H9 (cell line): ENCODE data around the gene LNX2. TPM values are rescaled to one million over a fixed set of nuclear protein-coding genes. Genes with fewer than 3 reads are reported as not detected.

ENCODE experiments used
- DNase-seq: peaks from one replicate; pipeline ENCODE4 v3.0.0-alpha.2; 2017
- H2AFZ ChIP-seq: one replicate; pipeline ENCODE4 v1.6.1; 2013; ENCODE audit warnings: mild to moderate bottlenecking, low read length, control low read depth, moderate library complexity
- H2AK5ac ChIP-seq: 2 replicates; pipeline ENCODE4 v1.6.1; 2013; ENCODE audit warnings: low read length, control low read depth, mixed read lengths; ENCODE audit not compliant: insufficient read length
- H2BK120ac ChIP-seq: one replicate; pipeline ENCODE4 v1.6.1; 2013; ENCODE audit warnings: low read depth, mild to moderate bottlenecking, low read length, control low read depth, inconsistent platforms; ENCODE audit not compliant: poor library complexity, severe bottlenecking
- H2BK12ac ChIP-seq: 2 replicates; pipeline ENCODE4 v1.6.1; 2013; ENCODE audit warnings: low read length, control low read depth, mixed read lengths, low read depth; ENCODE audit not compliant: insufficient read length
- H2BK15ac ChIP-seq: 2 replicates; pipeline ENCODE4 v1.6.1; 2013; ENCODE audit warnings: low read depth, low read length, control low read depth
- H2BK20ac ChIP-seq: one replicate; pipeline ENCODE4 v1.6.1; 2013; ENCODE audit warnings: low read depth, mild to moderate bottlenecking, low read length, control low read depth, inconsistent platforms; ENCODE audit not compliant: poor library complexity, severe bottlenecking
- H2BK5ac ChIP-seq: 2 replicates; pipeline ENCODE4 v1.6.1; 2013; ENCODE audit warnings: low read length, control low read depth, mixed read lengths; ENCODE audit not compliant: insufficient read length
- H3K14ac ChIP-seq: 2 replicates; pipeline ENCODE4 v1.6.1; 2013; ENCODE audit warnings: low read length, control low read depth; ENCODE audit not compliant: insufficient read depth
- H3K18ac ChIP-seq: 2 replicates; pipeline ENCODE4 v1.6.1; 2013; ENCODE audit warnings: low read depth, mild to moderate bottlenecking, mixed read lengths, low read length, control low read depth; ENCODE audit not compliant: insufficient read length
- H3K23ac ChIP-seq: 2 replicates; pipeline ENCODE4 v1.6.1; 2013; ENCODE audit warnings: low read length, control low read depth, mixed read lengths, low read depth; ENCODE audit not compliant: insufficient read length
- H3K23me2 ChIP-seq: 2 replicates; pipeline ENCODE4 v1.6.1; 2013; ENCODE audit warnings: low read depth, mild to moderate bottlenecking, mixed read lengths, low read length, control low read depth; ENCODE audit not compliant: insufficient read length, poor library complexity, severe bottlenecking
- H3K27ac ChIP-seq: 2 replicates; pipeline ENCODE4 v1.5.1; 2013; ENCODE audit warnings: low read length, control low read depth, mixed read lengths, low read depth; ENCODE audit not compliant: insufficient read length
- H3K27me3 ChIP-seq: 2 replicates; pipeline ENCODE4 v1.6.1; 2013; ENCODE audit warnings: low read length, control low read depth, inconsistent platforms; ENCODE audit not compliant: insufficient read depth
- H3K4ac ChIP-seq: 2 replicates; pipeline ENCODE4 v1.6.1; 2013; ENCODE audit warnings: low read depth, mild to moderate bottlenecking, control low read depth, inconsistent platforms, low read length, moderate library complexity
- H3K4me1 ChIP-seq: 2 replicates; pipeline ENCODE4 v1.6.1; 2013; ENCODE audit warnings: low read length, control low read depth, inconsistent platforms; ENCODE audit not compliant: insufficient read depth
- H3K4me2 ChIP-seq: 2 replicates; pipeline ENCODE4 v1.6.1; 2013; ENCODE audit warnings: low read length, control low read depth, mixed read lengths; ENCODE audit not compliant: insufficient read length, insufficient read depth
- H3K56ac ChIP-seq: 2 replicates; pipeline ENCODE4 v1.6.1; 2013; ENCODE audit warnings: low read depth, mild to moderate bottlenecking, mixed read lengths, low read length, control low read depth; ENCODE audit not compliant: insufficient read length
- H3K79me1 ChIP-seq: 2 replicates; pipeline ENCODE4 v1.6.1; 2013; ENCODE audit warnings: low read depth, mild to moderate bottlenecking, moderate library complexity, low read length, control low read depth, inconsistent platforms; ENCODE audit not compliant: insufficient read depth, poor library complexity, severe bottlenecking
- H3K79me2 ChIP-seq: 2 replicates; pipeline ENCODE4 v1.6.1; 2013; ENCODE audit warnings: low read length, control low read depth, inconsistent platforms; ENCODE audit not compliant: insufficient read depth
- H3K9ac ChIP-seq: 2 replicates; pipeline ENCODE4 v1.6.1; 2013; ENCODE audit warnings: low read length, control low read depth, mixed read lengths; ENCODE audit not compliant: insufficient read length; ENCODE audit errors: extremely low read depth
- H3K9me3 ChIP-seq: one replicate; pipeline ENCODE4 v1.6.1; 2013; ENCODE audit warnings: low read depth, low read length, inconsistent platforms; ENCODE audit not compliant: control insufficient read depth
- H3T11ph ChIP-seq: one replicate; pipeline ENCODE4 v1.6.1; 2013; ENCODE audit warnings: mild to moderate bottlenecking, low read length, control low read depth, inconsistent platforms
- H4K20me1 ChIP-seq: one replicate; pipeline ENCODE4 v1.6.1; 2013; ENCODE audit not compliant: control insufficient read depth, insufficient read length, insufficient read depth
- H4K5ac ChIP-seq: 2 replicates; pipeline ENCODE4 v1.6.1; 2013; ENCODE audit warnings: low read depth, mild to moderate bottlenecking, mixed read lengths, low read length, control low read depth; ENCODE audit not compliant: insufficient read length
- H4K8ac ChIP-seq: replicated peaks from 2 replicates; pipeline ENCODE4 v1.6.1; 2013; ENCODE audit warnings: low read length, control low read depth, mixed read lengths, low read depth; ENCODE audit not compliant: insufficient read length
- H4K91ac ChIP-seq: 2 replicates; pipeline ENCODE4 v1.6.1; 2013; ENCODE audit warnings: low read depth, mild to moderate bottlenecking, moderate library complexity, mixed read lengths, low read length, control low read depth; ENCODE audit not compliant: insufficient read length
- H3K27ac Mint-ChIP-seq, 3 experiments: 2 replicates in 2 of 3; 3 replicates in 1 of 3; pipeline ENCODE4 v1.8.0; 2020 to 2021; ENCODE audit warnings: mixed read lengths in 3 of 3, mild to moderate bottlenecking in 1 of 3, moderate library complexity in 1 of 3
- H3K27me3 Mint-ChIP-seq: 2 replicates; pipeline ENCODE4 v1.8.0; 2021; ENCODE audit warnings: low read depth, mild to moderate bottlenecking, moderate library complexity, mixed read lengths
- H3K36me3 Mint-ChIP-seq, 3 experiments: 2 replicates in 2 of 3; 3 replicates in 1 of 3; pipeline ENCODE4 v1.8.0; 2020 to 2021; ENCODE audit warnings: low read depth in 3 of 3, mixed read lengths in 3 of 3; ENCODE audit not compliant: insufficient read depth in 1 of 3
- H3K4me1 Mint-ChIP-seq, 2 experiments: 2 replicates each; pipeline ENCODE4 v1.8.0; 2020; ENCODE audit warnings: mixed read lengths in 2 of 2
- H3K4me3 Mint-ChIP-seq, 2 experiments: 2 replicates in 1 of 2; 3 replicates in 1 of 2; pipeline ENCODE4 v1.8.0; 2020 to 2021; ENCODE audit warnings: mild to moderate bottlenecking in 2 of 2, mixed read lengths in 2 of 2, moderate library complexity in 1 of 2
- H3K9me3 Mint-ChIP-seq, 2 experiments: 2 replicates in 1 of 2; 3 replicates in 1 of 2; pipeline ENCODE4 v1.8.0; 2020; ENCODE audit warnings: mild to moderate bottlenecking in 2 of 2, mixed read lengths in 2 of 2, moderate library complexity in 1 of 2
- CTCF ChIP-seq: fragments of 200-600 bp; sonication (generic); conservative IDR thresholded peaks from 3 replicates; pipeline ENCODE4 v1.8.0; 2021; ENCODE audit warnings: antibody characterized with exemption, mild to moderate bottlenecking
- WGBS: extraction: QIAGEN DNeasy Blood & Tissue Kit; methylation state at CpG from one replicate; pipeline ENCODE4 v1.1.7; 2013; ENCODE audit warnings: missing lambda C conversion rate, low lambda C conversion rate, mixed read lengths; ENCODE audit not compliant: insufficient read length; ENCODE audit errors: extremely low coverage; 5-methylcytosine and 5-hydroxymethylcytosine counted together
- total RNA-seq: library from RNA; stranded (reverse); gene quantifications from 2 replicates; pipeline ENCODE4 v1.2.1, GENCODE V29; 2021

The LNX2 gene
- total RNA-seq, 1 experiment from 2014 or later = 12.4 TPM

- no peak overlapping the region for H3K18ac ChIP-seq
- H2BK15ac ChIP-seq = no peak overlapping the region
- no peaks in the 10 kb centered on the region for H3K79me2 ChIP-seq
- WGBS = no CpG with 5 or more reads among the region's 8 CpGs
- no peak overlapping the region for H3K56ac ChIP-seq
- Mint-ChIP-seq H3K4me3 (no peak overlapping the region), H3K4me1 (no peaks in the 10 kb centered on the region), H3K27ac (no peak overlapping the region), H3K27me3 (no peaks in the 10 kb centered on the region), H3K36me3 (peaks cover 3 to 36% (median 19%) of the 10 kb centered on the region in 3 experiments; a peak in 5 of 7 replicates), H3K9me3 (no peaks in the 10 kb centered on the region)
- no peaks in the 10 kb centered on the region for H3K27me3 ChIP-seq
- H3K14ac ChIP-seq = no peak overlapping the region
- no peak overlapping the region for H3T11ph ChIP-seq
- no peak for DNase-seq
- H3K9me3 ChIP-seq = no peaks in the 10 kb centered on the region
- TF ChIP-seq CTCF = no peak
- no peak overlapping the region for H3K27ac ChIP-seq
- no peak overlapping the region for H2BK5ac ChIP-seq
- H4K8ac ChIP-seq = no peak overlapping the region
- H4K20me1 ChIP-seq = no peaks in the 10 kb centered on the region
- H2AFZ ChIP-seq = no peak overlapping the region
- no peaks in the 10 kb centered on the region for H3K79me1 ChIP-seq
- no peak overlapping the region for H2BK120ac ChIP-seq
- H4K91ac ChIP-seq = no peak overlapping the region
- H4K5ac ChIP-seq = no peak overlapping the region
- H3K23ac ChIP-seq = no peak overlapping the region
- H3K4ac ChIP-seq = no peak overlapping the region
- H2BK12ac ChIP-seq = no peak overlapping the region
- no peak overlapping the region for H3K9ac ChIP-seq
- H2BK20ac ChIP-seq = no peak overlapping the region
- no peaks in the 10 kb centered on the region for H3K4me1 ChIP-seq
- H2AK5ac ChIP-seq = no peak overlapping the region
- H3K23me2 ChIP-seq = no peaks in the 10 kb centered on the region
- no peak overlapping the region for H3K4me2 ChIP-seq
Measured at GRCh38 chr13:27549406-27549981, 70.8 kb downstream of the LNX2 start.
